Heart left ventricle (tissue), 16 donors: ENCODE results near the gene RAB6B. TPM values are rescaled to one million over a fixed set of nuclear protein-coding genes. Genes with fewer than 3 reads are reported as not detected.

Source experiments
- ATAC-seq, 4 donors: fragments of 200-7000 bp; cut with Tn5 transposase; one replicate each; pipeline ENCODE4 v1.9.1; 2020 to 2022; ENCODE audit warnings: moderate library complexity in 4 of 4, mild to moderate bottlenecking in 3 of 4, moderate number of reproducible peaks in 1 of 4
- DNase-seq, 5 donors: peaks; one replicate each; pipeline ENCODE4 v3.0.0-alpha.2; 2020
- H3K27ac ChIP-seq, 12 donors: fragments of 200-600 bp; sonication (generic) in 4 of 12; one replicate each; pipeline versions ENCODE4 v1.5.0 to v1.8.0; 2016 to 2022; ENCODE audit warnings: mild to moderate bottlenecking in 2 of 12
- H3K27me3 ChIP-seq, 9 donors: fragments of 200-600 bp; sonication (generic) in 2 of 9; one replicate each; pipeline versions ENCODE4 v1.5.1 to v1.8.0; 2016 to 2022; ENCODE audit warnings: mild to moderate bottlenecking in 3 of 9
- H3K36me3 ChIP-seq, 9 donors: fragments of 200-600 bp; sonication (generic) in 2 of 9; one replicate each; pipeline versions ENCODE4 v1.5.0 to v1.8.0; 2018 to 2022; ENCODE audit warnings: mild to moderate bottlenecking in 2 of 9
- H3K4me1 ChIP-seq, 12 donors: fragments of 200-600 bp; sonication (generic) in 4 of 12; one replicate each; pipeline versions ENCODE4 v1.5.0 to v1.8.0; 2016 to 2022; ENCODE audit warnings: mild to moderate bottlenecking in 3 of 12
- H3K4me3 ChIP-seq, 12 donors: fragments of 200-600 bp; sonication (generic) in 4 of 12; one replicate each; pipeline versions ENCODE4 v1.5.0 to v1.8.0; 2017 to 2022; ENCODE audit warnings: mild to moderate bottlenecking in 9 of 12, moderate library complexity in 4 of 12
- H3K9me3 ChIP-seq, 12 donors: fragments of 200-600 bp; sonication (generic) in 4 of 12; one replicate each; pipeline versions ENCODE4 v1.5.0 to v1.8.0; 2016 to 2022; ENCODE audit warnings: mild to moderate bottlenecking in 1 of 12
- POLR2A ChIP-seq, 2 donors: fragments of 450-650 bp; IDR thresholded peaks; one replicate each; pipeline ENCODE4 v1.6.1; 2017; ENCODE audit warnings: antibody characterized with exemption in 2 of 2, mild to moderate bottlenecking in 2 of 2, moderate library complexity in 2 of 2
- WGBS, 4 donors: extraction: QIAGEN DNeasy Blood & Tissue Kit in 2 of 4; methylation state at CpG; one replicate each; pipeline versions ENCODE4 v1.1.5 to v1.1.7; 2013 to 2018; 5-methylcytosine and 5-hydroxymethylcytosine counted together
- intact Hi-C, 10 donors: fragments of 100-400 bp; cut with DNase I; formaldehyde crosslinking; loops; one replicate each; pipeline versions ENCODE4 v1.11.1 to v1.14.2; 2022
- polyA plus RNA-seq, 2 donors: library from polyadenylated mRNA; stranded (reverse); fragments of 200-250 nt; gene quantifications; one replicate each; pipeline ENCODE4 v1.2.3, GENCODE V29; 2013
- total RNA-seq, 9 donors: library from RNA; depleted of rRNA in 2 of 9; stranded (reverse); fragments of >200 nt in 2 of 9; fragmentation: NEBNext Ultra II Directional in 3 of 9; extraction: Animal tissue kit (Norgen Biotek cat#: 25700) in 3 of 9; gene quantifications; one replicate each; pipeline versions ENCODE4 v1.1.0 to v1.2.4, GENCODE V29; 2016 to 2023
- TF ChIP-seq, protein P1 (sequence below), 12 donors: fragments of 200-600 bp; sonication (generic) in 4 of 12; IDR thresholded peaks; one replicate each; pipeline versions ENCODE4 v1.5.0 to v1.8.0; 2018 to 2022; ENCODE audit warnings: antibody characterized with exemption in 12 of 12, mild to moderate bottlenecking in 5 of 12
- donor health status: ischemic (EF 13 %, LVEDD 7.1; RV severe dilation, severe dysfunction).
- donor health status: healthy with polysubstance abuse.
- donor health status: DM: no; HTN: yes; CAD: no.
- donor health status: DM: no; HTN: no; CAD: no.
- donor health status: ischemic (EF 25% LVEDD 6.9; RV normal size, moderate dysfunction).
- donor health status: ischemic (EF 25% LVEDD 5.7; RV mildly dilated, moderate dysfunction).
- donor health status: healthy.
- donor health status: DM: yes; HTN: yes; CAD: no.
- donor health status: ischemic (EF 35%, LVEDD 5.7; RV mildly dilated, moderate dysfunction).
- donor health status: nonischemic (EF 11% LVEDD 7.7; RV severe dilation, severe dysfunction).
- donor health status: DM: yes; HTN: yes; CAD: no.
- donor health status: PGD.
- donor health status: ischemic (EF 29% LVEDD 5.4; RV normal size, mild dysfunction).
- donor health status: nonischemic (EF 23%, LVEDD 6.1; RV moderate dilation, normal function).

Gene RAB6B
- total and polyA plus RNA-seq, 11 donors = 12.4 to 57.2 (median 43.1) TPM

- H3K27ac ChIP-seq = no peak overlapping the region
- TF ChIP-seq POLR2A (IDR thresholded peaks at IDR 0.05) = no peak
- TF ChIP-seq, protein P1, sequence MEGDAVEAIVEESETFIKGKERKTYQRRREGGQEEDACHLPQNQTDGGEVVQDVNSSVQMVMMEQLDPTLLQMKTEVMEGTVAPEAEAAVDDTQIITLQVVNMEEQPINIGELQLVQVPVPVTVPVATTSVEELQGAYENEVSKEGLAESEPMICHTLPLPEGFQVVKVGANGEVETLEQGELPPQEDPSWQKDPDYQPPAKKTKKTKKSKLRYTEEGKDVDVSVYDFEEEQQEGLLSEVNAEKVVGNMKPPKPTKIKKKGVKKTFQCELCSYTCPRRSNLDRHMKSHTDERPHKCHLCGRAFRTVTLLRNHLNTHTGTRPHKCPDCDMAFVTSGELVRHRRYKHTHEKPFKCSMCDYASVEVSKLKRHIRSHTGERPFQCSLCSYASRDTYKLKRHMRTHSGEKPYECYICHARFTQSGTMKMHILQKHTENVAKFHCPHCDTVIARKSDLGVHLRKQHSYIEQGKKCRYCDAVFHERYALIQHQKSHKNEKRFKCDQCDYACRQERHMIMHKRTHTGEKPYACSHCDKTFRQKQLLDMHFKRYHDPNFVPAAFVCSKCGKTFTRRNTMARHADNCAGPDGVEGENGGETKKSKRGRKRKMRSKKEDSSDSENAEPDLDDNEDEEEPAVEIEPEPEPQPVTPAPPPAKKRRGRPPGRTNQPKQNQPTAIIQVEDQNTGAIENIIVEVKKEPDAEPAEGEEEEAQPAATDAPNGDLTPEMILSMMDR (IDR thresholded peaks at IDR 0.05) = no peak
- H3K27me3 ChIP-seq = no peaks in the 10 kb centered on the region
- intact Hi-C loops = loop anchor here in 9 of 10 donors (5.0 to 10.0 kb wide), 9 partner anchors 95 to 548 kb away; partner anchors contain the start of genes ANAPC13 (in 1 of the 9) and CEP63 (in 1 of the 9)
- peaks cover 0 to 12% (median 3%) of the 10 kb centered on the region in 12 donors for H3K4me1 ChIP-seq
- no peaks in the 10 kb centered on the region for H3K9me3 ChIP-seq
- ATAC-seq = no peak
- no peak overlapping the region for H3K4me3 ChIP-seq
- peak in 2 of 5 donors; percentile 2 to 4 for DNase-seq
- H3K36me3 ChIP-seq = no peaks in the 10 kb centered on the region
- WGBS, 4 donors = 79 to 94% (median 93%) methylated on average over 8 of the region's 8 CpGs
Observed at GRCh38 chr3:133937061-133937686, 41.5 kb upstream of the RAB6B start.

DNA sequence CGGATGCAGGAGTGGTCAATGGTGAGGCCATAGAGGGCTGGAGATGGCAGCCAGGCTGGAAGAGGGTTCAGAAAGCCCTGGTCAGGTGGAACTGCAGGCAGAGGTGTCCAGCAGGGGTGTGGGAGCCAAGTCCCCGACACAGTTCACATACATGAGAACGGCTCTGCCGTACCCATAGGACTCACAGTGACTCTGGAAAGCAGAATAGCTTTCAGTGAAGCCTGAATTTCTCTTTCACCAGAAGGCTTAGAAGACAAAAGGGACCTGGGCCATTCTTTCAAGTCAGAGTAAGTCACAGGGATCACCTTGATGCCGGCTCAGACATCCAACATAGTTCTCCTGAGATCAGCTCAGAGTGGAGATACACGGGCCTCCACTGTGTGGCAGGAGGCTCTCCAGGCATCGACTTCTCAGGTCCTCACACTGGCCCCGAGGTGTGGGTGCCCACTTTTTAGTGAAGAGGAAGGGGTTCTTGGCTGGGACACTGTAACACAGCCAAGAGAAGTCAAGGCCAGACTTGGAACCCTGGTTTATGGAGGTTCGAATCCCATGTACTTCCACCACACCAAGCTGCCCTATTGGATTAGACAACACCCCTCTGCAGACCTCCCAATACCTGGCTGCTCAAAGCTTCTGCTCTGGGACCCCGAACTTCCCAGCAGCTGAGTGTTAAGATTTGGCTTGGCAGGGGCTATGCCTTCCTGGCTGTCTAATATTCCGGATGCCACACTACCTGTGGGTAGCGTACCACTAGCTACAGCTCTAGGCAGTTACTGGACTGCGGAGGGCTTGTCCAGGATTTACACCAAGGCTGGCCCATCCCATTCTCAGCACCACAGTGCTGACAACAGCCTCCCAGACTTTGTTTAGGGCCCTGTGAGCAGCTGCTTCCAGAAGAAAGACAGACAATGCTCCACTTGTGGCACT is 40.4 kb upstream of the RAB6B start:
- Histone ChIP-seq H3K27me3 (no peaks in the 10 kb centered on the region), H3K9me3 (no peaks in the 10 kb centered on the region), H3K27ac (no peak overlapping the region), H3K4me1 (peaks cover 0 to 12% (median 3%) of the 10 kb centered on the region in 12 donors), H3K4me3 (no peak overlapping the region), H3K36me3 (no peaks in the 10 kb centered on the region)
- TF ChIP-seq, protein P1 (IDR thresholded peaks at IDR 0.05) = no peak
- no peak for TF ChIP-seq POLR2A (IDR thresholded peaks at IDR 0.05)
- DNase-seq (peak in 1 of 5 donors; percentile 1), ATAC-seq (no peak)
- intact Hi-C loops = loop anchor here in 9 of 10 donors (5.0 to 10.0 kb wide), 9 partner anchors 96 to 549 kb away; partner anchors contain the start of genes ANAPC13 (in 1 of the 9) and CEP63 (in 1 of the 9)
- WGBS, 4 donors = 87 to 97% (median 92%) methylated on average over 12 to 13 of the region's 13 CpGs

DNA sequence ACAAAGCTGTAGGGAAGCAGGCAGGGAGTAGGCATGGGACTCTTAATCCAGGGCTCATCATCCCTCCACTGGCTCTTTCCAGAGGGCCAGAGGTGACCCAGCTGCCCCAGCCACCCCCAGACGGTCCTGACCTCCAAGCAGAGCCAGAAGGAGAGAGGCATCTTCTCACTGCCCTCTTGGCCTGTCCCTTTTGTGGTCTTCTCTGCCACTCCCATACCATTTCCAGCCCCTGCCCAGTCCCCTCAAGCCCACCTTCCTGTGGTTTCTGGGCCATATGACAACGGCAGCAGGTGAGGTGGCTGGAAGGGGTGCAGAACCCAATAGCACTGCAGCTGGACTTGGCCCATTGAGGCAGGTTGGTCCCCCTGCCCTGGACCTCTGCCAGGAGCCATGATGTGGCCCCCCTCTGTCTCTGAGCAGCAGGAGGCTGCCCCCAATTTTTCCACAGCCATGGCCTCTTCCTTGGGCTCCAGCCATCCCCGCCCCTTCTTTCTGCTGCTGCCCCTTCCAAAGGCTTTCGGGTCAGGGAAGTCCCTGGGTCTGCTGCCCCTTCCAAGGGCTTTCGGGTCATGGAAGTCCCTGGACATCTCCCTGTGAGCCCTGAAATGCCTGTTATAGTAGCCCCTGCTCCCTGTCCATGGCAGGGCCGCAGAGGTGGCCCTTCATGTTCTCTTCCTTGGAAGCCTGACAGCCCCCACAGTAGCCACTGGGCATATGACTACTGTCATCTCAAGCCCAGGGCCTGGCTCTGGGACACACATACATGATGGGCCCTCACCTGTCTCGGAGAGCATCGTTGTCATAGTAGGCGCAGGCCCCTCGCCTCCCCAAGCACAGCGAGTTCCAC is 39.5 kb upstream of the RAB6B start:
- intact Hi-C loops = loop anchor here (5.0 to 10.0 kb wide), 12 partner anchors 97 to 550 kb away; partner anchors contain the start of genes ANAPC13 (in 1 of the 10) and CEP63 (in 1 of the 10)
- no peaks in the 10 kb centered on the region for H3K36me3 ChIP-seq
- 87 to 96% (median 95%) methylated on average over 10 to 11 of the region's 11 CpGs for WGBS, 4 donors

More for the DNA sequence above, 39.5 kb upstream of the RAB6B start:
- Histone ChIP-seq H3K9me3 (no peaks in the 10 kb centered on the region), H3K27me3 (no peaks in the 10 kb centered on the region), H3K27ac (no peak overlapping the region), H3K4me3 (no peak overlapping the region), H3K4me1 (peaks cover 0 to 12% (median 3%) of the 10 kb centered on the region in 12 donors)
- DNase-seq (peak in 1 of 5 donors; percentile 4), ATAC-seq (peak in 1 of 4 donors; percentile 7)
- TF ChIP-seq, protein P1 (IDR thresholded peaks at IDR 0.05) = no peak
- no peak for TF ChIP-seq POLR2A (IDR thresholded peaks at IDR 0.05)
